GM12801 (cell line): Measurements from ENCODE around the gene TGFB2.

Source experiments
- CTCF ChIP-seq: IDR thresholded peaks from one replicate; pipeline ENCODE4 v1.5.1; 2011; ENCODE audit warnings: control low read depth; ENCODE audit not compliant: insufficient read length; ENCODE audit errors: extremely low read depth

TGFB2 gene

GRCh38 chr1:218395916-218396315, 50.8 kb downstream of the TGFB2 start:
- no peak for TF ChIP-seq CTCF

- TF ChIP-seq CTCF: no peak
Observed at GRCh38 chr1:218397752-218398339, 52.7 kb downstream of the TGFB2 start.

- TF ChIP-seq CTCF: no peak
Observed at GRCh38 chr1:218400624-218401023, 55.5 kb downstream of the TGFB2 start.

GRCh38 chr1:218401441-218401997, 56.4 kb downstream of the TGFB2 start:
- TF ChIP-seq CTCF: no peak

GRCh38 chr1:218401998-218402785, 57.1 kb downstream of the TGFB2 start:
- TF ChIP-seq CTCF: no peak

- no peak for TF ChIP-seq CTCF
Observed at GRCh38 chr1:218402786-218403120, 57.6 kb downstream of the TGFB2 start.

- no peak for TF ChIP-seq CTCF
Observed at GRCh38 chr1:218403300-218403699, 58.2 kb downstream of the TGFB2 start.
